Measurements from ENCODE around the gene KCNG1.

Gene KCNG1

DNA sequence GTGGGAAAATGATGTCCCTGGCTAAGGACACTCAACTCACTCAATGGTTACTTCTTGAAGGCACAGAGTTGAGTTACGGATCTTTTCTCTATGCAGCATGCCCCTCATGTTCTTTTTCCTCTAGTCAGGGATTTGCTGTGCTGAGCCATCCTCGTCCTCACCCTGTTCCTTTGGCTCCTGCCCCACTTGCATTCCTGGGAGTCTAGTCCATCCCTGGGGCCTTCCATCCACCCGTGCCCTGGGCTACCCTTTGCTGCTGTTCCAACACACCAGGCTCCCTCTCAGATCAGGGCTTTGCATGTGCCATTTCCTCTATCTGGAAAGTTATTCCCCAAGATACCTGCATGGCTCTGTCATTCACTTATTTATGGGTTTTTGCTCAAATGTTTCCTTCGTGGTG lies 13.3 kb upstream of the KCNG1 start:
- DNase-seq (ENCODE audit: low read depth in 2 of 2): no peak

DNA sequence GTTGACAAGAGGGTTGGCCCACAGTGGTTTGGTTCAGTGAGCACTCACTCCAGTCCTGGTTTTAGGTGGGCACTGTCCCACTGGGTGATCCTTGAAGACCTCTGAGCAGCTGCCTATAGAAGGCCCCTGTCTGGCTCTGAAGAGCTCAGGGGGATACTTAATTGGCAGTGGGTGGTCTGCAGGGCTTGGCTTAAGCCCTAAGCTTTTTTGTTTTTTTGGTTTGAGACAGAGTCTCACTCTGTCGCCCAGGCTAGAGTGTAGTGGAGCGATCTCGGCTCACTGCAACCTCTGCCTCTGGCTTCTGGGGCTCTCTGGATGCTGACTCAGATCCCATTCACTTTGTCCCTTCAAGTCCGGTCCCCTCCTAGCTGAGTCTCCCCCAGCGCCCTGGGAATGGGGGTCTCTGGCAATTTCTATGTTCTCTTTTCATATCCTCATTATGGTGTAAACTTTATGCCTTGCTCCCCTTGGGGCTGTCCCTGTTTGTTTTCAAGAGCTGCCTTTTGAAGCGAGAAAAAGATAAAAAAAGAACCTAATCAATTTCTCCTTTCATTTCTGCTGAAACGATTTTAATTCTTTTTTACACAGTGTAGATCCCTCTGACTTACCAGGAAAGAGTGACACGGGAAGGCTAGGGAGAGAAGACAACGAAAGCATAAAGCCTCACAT lies 12.2 kb upstream of the KCNG1 start:
- DNase-seq (ENCODE audit: low read depth in 2 of 2): no peak

DNA sequence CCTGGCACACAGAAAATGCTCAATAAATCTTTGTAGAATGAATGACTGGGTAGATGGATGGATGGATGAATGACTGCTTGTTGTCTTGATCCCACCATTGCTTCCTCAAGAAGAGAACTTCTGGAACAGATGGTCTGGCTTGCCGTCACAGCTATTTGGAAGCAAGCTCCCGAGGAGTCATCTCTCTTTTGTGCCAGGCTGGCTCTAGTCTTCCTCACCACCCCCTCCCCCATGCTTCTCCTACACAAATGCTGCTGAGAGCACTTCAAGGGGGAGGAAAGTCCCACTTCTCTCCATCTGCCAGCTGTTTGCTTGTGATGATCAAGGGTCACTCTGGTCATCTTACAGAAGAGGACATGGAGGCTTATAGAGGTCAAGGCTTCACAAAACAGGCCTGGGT lies 11.6 kb upstream of the KCNG1 start:
- no peak for DNase-seq (ENCODE audit: low read depth in 2 of 2)

DNA sequence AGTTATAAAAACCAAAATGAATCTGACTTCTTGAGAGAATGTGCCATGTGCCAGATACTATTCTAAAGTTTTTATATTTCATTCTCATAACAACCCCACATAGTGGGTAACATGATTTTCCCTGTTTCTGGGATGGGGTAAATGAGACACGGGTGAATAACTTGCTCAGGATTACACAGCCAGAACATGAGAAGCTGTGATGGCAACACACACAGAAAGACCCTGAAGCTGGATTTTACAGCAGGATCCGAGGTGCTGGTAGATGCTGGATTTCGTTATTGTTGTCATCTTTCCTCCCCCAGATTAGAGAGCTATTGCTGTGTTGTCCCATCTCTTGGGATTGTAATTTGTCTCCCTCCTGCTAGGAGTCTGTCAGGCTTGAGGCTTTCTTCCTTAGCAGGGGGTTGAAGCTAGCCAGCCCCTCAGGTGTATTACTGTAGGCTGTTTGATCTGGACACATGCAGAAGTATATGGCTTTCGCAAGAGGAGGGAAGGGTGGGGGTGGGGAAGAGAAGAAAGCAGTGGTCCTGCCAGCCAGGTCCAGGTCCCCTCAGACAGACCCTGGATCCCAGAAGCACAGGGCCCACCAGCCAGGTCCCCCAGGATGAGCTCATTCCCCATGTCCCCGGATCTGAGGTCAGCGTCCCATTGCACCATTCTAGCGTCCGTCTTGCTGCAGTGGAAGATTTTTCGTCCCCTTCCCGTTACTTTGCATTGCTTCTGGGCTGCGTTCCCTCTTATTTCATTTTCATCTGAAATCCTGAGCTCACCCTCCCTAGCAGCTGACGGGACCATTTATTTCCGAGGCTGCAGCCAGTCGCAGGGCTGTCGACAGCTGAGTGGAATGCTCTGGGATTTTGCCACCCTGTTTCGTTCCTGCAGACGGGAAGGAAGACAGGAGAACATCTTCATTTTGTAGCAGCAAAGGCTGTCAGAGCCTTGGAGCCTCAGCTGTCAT lies 7.3 kb upstream of the KCNG1 start:
- DNase-seq (ENCODE audit: low read depth in 2 of 2): no peak

DNA sequence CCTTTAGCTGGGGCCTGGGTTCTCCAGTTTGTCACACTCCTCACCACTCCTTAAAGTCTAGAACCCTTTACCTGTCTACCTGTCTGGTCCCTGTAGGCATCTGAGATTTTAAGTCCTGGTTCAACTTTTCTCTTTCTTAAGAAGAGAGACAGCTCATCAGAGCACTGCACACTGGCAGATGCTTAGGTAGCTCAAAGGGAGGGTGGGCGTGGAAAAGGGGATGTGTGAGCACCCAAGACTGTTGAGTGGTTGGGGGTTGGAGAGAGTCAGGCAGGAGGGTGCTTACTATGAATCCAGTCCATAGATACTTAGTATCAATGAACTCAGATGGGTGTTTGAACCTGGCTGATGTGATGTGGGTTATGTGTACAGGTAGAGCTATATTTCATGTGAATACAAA lies 6.6 kb upstream of the KCNG1 start:
- no peak for DNase-seq (ENCODE audit: low read depth in 2 of 2)

DNA sequence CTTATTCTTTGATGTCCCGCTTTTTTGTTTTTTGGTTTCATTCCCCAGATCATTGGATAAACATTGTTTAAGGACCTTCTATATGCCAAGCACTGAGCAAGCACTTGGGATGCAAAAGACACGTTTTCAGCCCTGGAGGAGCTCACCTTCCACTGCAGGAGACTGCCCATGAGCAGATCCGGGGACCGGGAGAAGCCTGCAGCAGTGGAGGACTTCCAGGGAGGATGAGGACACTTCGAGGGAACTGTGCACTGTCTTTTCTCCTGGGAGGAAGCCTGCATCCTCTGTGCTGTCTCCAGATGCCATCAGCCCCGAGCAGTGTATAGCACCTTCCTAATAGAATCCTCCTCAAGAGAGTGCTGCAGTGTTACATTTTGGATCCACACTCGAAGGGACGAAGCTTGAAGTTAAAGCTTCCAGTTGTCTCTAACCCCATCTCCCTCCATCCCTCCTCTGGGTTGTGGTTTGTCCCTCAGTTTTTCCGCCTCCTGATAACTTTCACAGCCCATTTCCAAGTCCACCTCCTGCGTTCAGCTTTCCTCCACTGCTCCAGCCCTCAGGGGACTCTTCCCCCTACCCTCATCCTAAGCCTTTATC lies 5.8 kb upstream of the KCNG1 start:
- no peak for DNase-seq (ENCODE audit: low read depth in 2 of 2)

DNA sequence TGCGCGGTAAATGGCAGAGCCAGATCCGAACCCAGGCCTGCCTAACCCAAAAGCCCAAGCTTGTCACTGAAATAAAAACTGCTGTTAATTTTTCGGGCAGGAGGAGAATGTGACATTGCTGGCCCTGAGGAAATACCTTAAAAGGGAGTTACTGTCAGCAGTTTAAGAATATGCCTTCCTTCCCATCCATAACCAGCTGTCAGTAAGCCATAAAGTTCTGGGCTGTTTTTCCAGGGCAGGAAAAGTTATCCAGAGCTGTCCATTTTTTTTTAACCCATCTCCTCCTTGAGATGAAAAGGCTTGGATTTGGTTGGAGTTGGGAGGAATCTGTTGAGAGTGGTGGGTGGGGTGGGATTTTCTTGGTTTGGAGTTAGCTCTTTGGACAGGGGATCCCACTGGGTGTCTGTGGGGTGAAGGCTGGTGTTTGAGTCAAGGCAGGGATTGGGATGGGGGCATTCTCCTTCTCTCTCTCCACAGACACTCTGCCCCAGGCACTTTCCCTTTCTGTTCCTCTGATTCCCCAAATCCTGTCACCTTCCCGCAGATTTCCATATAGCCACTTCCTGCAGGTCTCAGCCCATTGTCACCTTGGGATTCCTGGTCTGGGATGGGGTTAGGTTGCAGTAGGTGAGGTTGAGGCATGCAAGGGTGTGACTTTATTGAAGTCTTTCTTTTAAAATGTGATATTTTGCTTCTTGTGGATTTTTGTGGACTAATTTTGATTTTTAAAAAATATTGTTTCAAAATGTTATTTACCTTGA lies 4.3 kb upstream of the KCNG1 start:
- DNase-seq (ENCODE audit: low read depth in 2 of 2): no peak

DNA sequence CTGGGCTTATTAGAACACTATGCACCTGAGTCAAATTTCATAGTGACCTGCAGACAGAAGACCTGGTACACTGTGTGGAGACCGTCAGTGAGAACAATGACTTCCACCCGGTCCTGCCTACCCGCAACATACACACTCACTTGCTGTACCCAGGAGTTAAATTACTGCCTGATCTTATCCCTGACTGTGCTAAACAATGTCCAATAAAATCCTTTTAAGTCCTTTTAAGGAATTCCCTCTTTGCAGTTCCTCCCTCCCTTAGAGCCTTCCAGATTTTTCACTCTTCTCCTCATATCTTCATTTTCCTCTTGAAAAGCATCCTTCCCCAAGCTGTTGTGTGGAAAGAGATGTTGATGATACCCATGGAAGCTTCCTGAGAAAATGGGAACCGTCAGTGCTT lies 3.4 kb upstream of the KCNG1 start:
- no peak for DNase-seq (ENCODE audit: low read depth in 2 of 2)

DNA sequence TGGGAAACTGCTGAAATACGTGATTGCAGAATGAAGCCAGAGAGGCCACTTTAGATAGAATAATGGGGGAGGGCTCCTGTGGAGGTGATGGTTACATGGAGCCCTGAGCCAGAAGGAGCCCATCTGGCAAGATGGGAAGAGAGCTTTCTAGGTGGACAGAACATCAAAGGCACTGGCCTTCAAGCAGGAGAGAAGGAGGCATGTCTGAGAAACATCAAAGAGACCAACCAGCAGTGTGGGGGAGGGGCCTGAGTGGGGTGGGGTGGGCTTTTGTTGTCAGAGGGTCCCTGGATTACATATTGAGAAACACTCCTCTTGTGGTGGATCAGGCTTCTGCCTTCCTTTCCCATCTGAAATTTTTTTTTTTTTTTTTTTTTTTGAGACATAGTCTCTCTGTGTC lies 1.9 kb upstream of the KCNG1 start:
- DNase-seq (ENCODE audit: low read depth in 2 of 2): no peak

DNA sequence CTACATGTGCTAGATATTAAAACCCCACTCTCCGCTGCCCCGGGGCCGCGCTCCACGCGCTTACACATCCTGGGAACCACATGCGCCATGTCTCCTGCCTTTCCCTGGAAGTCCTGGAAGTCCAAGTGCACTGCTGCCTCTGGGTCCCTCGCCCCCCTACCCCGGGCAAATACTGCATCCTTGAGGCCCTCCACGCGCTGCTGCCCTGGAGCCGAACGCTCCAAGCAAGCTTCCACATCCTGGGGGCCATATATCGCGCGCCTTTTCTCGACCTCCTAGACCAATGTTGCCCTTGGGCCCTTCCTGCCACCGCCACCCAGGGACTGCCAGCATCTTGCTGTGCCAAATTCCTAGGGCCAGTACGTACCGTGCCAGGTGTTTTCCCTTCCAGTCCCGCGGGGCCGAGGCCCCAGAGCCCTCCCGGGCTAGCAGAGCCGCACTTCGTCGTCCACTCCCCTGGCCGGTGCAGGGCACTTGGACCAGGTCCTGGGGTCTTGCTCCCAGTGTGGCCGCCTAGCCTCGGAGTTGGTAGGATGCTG lies 779 bp upstream of the KCNG1 start:
- DNase-seq (ENCODE audit: low read depth in 2 of 2): no peak

DNA sequence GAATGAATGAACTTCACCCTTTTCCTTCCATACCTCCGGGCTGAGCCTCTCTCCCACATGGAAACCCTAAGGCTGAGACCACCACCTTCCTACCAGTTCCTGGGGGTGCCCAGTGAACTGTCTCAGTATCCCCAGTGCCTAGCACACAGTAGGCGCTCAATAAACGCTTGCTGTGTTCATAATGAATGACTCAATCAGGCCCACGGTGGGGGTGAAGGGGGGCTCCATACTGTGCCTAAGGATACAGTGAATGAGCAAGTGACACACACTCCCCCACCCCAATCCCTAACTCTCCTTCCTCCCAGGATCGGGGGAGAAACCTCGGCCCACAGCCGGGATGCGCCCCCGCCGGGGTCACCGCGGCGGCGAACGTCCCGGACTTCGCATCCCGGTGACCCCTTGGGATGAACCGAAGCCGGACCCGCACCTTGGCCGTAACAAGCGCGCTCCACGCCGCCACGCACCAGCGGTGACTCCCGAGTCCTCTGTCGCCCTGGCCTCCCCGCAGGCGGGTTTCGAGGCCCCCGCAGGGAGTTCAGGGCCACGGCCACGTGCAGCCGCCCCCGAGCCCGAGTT lies 592 bp downstream of the KCNG1 start:
- no peak for DNase-seq (ENCODE audit: low read depth in 2 of 2)

DNA sequence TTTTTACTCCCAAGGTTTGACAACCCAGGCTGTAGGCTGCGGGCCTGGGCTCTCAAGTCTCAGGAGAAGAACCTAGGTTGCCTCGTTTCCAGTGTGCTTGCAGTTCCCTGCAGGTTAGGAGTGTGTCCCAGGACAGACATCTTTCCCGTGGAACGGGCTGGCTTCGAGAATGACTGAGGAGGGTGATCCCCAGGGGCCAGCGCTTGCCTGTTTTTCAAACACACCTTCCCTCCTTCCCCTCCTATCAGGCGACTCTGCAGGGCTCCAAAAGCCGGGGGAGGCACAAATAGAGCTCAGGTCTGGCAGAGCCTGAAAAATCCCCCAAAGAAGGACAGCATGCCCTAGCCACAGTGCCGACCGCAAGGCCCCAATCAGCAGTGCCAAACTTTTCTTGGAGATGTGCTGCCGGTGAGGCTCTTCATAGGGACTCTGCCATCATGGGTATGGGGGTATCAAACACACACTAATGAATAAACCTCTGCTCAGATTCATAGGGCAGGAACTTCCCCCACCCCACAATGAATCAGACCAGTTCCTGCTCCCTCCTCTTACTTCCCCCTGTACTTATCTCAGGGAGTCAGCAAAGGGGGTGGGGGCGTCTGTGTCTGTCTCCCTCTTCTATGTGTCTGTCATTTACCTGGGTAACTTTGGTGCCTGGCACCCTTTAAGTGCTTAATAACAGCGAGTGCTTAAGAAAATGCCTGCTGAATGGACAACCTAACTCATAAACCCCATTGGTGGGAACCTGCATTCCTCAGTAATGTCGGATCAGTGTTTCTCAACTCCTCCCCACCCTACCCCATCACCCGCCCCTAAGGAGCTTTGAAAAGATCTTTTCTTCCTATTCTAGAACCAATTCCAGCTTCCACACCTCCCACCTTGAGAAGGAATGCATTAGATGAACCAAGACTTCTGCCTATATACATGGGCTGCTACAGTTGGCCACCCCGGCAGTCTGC lies 1.6 kb downstream of the KCNG1 start:
- DNase-seq (ENCODE audit: low read depth in 2 of 2): no peak

DNA sequence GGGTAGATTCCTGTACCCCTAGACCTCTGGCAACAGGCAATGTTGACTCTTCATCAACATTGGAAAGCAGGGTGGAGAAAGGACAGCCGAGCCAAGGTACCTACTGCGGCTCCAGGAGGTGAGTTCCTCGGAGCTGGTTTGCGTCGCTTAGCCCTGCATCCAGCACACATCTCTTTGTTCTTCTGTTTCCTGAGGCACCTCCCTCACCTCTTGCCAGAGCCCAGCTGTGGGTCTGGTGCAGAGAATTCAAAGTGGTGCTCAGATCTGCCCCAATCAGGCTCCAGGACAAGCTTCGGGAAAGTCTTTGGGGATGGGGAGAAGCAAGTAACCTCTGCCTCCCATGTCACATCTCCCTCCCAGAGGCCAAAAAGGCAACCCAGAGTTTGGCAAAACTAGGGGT lies 2.2 kb downstream of the KCNG1 start:
- DNase-seq (ENCODE audit: low read depth in 2 of 2): no peak

DNA sequence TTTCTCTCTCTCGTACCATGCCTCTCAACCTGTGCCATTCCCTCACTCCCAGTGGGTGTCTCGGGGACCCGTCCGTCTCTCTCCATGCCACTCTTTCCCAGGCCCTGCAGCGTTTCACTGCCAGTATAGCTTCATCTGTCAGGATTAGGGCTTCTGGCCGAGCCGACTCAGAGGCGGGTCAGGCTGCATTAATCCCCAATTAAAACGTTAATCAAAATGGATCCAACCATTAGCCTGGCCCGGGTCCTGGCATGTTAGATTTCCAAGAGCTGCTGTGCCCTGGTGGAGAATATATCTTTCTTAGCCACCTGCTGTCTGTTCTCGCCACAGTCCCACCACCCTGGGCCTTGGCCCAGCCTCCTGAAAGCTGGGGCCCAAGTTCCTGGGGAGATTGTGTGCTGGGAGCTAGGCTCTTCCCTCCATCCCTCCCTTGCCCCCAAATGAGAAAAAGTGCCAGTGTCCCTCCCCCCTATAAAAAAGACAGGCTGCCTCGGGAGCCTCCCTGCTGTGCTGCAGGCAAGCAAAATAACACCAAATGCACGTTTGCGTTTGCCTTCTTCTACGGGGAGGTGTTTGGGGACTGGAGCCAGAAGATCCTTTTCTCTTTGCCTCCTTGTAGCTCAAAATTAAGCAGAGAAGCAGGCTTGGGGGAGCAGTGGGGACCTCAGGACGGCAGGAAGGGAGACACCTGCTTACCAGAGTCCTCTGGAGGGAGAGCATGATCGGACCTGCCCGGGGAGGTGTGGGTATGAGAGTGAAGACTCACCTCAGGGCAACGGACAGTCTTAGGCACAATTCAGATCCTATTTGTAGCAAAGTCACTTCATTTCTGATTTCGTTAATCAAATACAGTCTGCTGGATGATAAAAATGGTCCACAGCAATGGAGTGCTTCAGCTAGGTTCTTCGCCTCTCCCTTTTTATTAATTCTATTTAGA lies 3.0 kb downstream of the KCNG1 start:
- DNase-seq (ENCODE audit: low read depth in 2 of 2): no peak

DNA sequence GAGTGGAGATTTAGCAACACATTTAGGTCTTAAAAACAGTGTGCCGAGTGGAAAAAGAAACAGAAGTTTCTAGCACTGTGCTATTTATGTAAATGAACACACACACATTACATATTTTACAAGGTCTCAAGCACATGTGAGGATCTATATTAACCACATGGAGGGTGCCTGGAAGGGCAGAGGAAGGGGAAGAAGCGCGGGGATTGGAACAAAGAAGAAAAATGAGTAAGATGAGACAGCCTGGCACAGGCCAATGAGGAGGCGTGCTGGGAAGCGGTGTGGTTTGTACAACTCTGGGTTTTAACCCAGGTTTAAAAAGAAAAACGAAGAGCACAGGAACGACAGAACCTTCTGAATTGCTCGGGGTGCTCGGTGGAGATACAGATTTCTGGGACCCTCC lies 5.7 kb downstream of the KCNG1 start:
- DNase-seq (ENCODE audit: low read depth in 2 of 2): no peak

DNA sequence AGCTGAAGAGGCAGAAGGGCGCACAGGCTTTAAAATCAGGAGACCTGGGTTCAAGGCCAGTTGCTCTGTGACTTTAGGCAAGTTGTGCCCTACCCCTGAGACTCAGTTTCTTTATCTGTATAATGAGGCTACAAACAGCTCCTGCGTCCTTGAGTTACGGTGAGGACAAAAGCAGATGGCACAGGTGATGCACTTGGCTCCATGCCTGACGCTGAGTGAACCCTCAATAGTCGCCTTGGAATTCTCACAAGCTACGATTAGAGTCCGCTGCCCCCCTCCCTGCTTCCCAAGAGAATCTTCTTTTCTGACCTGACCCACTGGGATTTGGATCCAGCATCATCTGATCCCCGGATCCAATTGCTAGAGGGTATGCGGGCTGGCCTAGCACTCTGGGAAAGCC lies 6.4 kb downstream of the KCNG1 start:
- no peak for DNase-seq (ENCODE audit: low read depth in 2 of 2)

DNA sequence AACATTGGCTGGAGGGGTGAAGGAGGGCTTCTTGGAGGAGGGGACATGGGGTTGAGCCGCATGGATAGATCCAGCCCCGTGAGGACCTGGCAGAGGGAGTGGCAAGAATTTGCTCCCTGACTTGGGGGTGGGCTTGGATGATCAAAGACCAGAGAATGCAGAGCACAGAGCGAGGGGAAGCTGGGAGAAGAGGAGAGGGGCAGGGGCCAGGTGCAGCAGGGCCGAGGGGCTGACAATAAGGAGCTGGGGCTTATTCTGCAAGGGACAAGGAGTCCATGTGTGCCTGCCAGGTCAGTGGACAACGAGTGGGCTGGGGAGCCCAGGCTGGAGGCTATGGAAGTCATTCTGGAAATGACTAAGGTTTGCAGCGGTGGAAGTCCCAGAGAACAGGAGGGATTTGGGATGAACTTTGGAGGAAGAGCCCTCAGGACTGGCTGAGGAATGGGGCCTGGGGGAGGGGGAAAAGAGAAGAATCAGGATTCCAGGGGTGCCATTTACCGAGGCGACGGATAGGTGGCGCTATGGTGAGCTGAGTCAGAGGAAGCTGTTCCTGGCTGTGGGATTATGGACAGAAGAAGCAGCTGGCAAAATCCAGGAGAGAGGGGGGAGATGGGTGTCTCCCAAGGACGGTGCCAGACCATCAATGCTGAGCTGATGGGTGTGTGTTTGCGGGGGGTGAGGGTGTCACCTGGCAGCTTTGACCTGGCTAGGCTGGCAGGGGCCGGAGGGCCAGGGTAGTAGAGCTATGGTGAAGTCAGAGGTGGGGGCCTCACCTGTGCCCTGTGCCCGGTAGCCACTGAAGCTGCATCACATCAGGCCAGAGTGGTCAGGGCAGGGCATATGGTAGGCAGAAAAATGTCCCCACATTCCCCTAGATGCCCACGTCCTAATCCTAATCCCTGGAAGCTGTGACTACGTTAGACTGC lies 7.8 kb downstream of the KCNG1 start:
- no peak for DNase-seq (ENCODE audit: low read depth in 2 of 2)
